ENCODE data around the gene C10orf62.

DNA sequence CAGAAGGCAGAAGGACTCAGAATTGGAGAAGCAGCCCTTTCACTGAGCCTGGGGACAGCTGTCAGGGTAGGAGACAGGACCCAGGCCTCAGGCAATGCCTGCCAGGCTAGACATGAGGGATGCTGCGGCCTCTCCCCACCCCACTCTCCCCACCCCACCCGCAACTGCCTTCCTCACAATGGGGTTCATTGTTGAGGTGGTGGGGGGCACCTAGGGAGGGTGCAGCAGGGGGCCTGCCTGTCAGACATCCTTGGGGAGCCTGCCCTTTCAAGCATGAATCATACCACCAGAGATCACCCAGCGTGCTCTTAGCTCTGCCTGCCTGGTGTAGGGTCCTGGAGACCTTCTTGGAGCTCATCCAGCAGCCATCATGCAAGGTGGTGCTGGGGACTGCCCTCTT, at the start of gene C10orf62:
- TF ChIP-seq, protein P1, sequence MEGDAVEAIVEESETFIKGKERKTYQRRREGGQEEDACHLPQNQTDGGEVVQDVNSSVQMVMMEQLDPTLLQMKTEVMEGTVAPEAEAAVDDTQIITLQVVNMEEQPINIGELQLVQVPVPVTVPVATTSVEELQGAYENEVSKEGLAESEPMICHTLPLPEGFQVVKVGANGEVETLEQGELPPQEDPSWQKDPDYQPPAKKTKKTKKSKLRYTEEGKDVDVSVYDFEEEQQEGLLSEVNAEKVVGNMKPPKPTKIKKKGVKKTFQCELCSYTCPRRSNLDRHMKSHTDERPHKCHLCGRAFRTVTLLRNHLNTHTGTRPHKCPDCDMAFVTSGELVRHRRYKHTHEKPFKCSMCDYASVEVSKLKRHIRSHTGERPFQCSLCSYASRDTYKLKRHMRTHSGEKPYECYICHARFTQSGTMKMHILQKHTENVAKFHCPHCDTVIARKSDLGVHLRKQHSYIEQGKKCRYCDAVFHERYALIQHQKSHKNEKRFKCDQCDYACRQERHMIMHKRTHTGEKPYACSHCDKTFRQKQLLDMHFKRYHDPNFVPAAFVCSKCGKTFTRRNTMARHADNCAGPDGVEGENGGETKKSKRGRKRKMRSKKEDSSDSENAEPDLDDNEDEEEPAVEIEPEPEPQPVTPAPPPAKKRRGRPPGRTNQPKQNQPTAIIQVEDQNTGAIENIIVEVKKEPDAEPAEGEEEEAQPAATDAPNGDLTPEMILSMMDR (IDR thresholded peaks at IDR 0.05): no peak
- no peak for TF ChIP-seq POLR2A (IDR thresholded peaks at IDR 0.05)
